Measurements from ENCODE around the gene ANGPTL2. TPM values are rescaled to one million over a fixed set of nuclear protein-coding genes. Genes with fewer than 3 reads are reported as not detected.

Gene ANGPTL2
- total and polyA plus RNA-seq, 2 of the 4 experiments (the other 2 are of a cell fraction): 9.5 to 25.1 TPM

- ATAC-seq (ENCODE audit: low read depth) (no peak), DNase-seq (no peak)
- dilution Hi-C loops (cut with HindIII; ENCODE audit: low sequenced_read_pairs, unreplicated experiment) (no loop called here), intact Hi-C loops (cut with micrococcal nuclease) (no loop called here), in situ Hi-C loops (cut with MboI; ENCODE audit: low sequenced_read_pairs) (no loop called here)
- Histone ChIP-seq H4K5ac (ENCODE audit: low read depth, low read length) (no peak overlapping the region), H3K14ac (replicated peaks; ENCODE audit: low read depth, low read length) (no peak overlapping the region), H2AK9ac (replicated peaks; ENCODE audit: low read depth, low read length, poor library complexity) (no peak overlapping the region), H3K4me3 (ENCODE audit: insufficient read depth, low read depth, low read length) (no peak overlapping the region), H4K91ac (ENCODE audit: insufficient read depth, low read depth, low read length) (no peak overlapping the region), H3K9me1 (ENCODE audit: insufficient read depth, low read length) (peaks cover 12% of the 10 kb centered on the region), H3K36me3 (ENCODE audit: control insufficient read depth, insufficient read depth, low read length) (peaks cover 75% of the 10 kb centered on the region), H2AFZ (replicated peaks; ENCODE audit: low read length, poor library complexity) (no peak overlapping the region), H3K4me2 (ENCODE audit: low read depth, low read length) (no peak overlapping the region), H4K8ac (ENCODE audit: low read depth in 2 of 2, low read length in 2 of 2) (no peak overlapping the region), H3K9me3 (ENCODE audit: control insufficient read depth, insufficient read depth, low read length) (no peaks in the 10 kb centered on the region), H3K23ac (ENCODE audit: low read depth, low read length) (no peak overlapping the region), H3K4ac (ENCODE audit: low read depth, low read length) (no peak overlapping the region), H3K27me3 (ENCODE audit: control insufficient read depth, insufficient read depth, low read length) (no peaks in the 10 kb centered on the region), H3K9ac (ENCODE audit: low read depth, low read length) (no peak overlapping the region), H3K79me1 (ENCODE audit: low read depth in 1 of 2, low read length in 2 of 2) (peaks cover 6 to 31% of the 10 kb centered on the region in 2 experiments; a peak in 2 of 4 replicates), H2BK5ac (ENCODE audit: low read depth, low read length, poor library complexity, severe bottlenecking) (no peak overlapping the region), H3K4me1 (ENCODE audit: control insufficient read depth, insufficient read depth, low read length) (peaks cover 17% of the 10 kb centered on the region), H3K27ac (ENCODE audit: insufficient read depth, low read length) (no peak overlapping the region), H3K56ac (ENCODE audit: extremely low read depth, insufficient read depth, low read length) (no peak overlapping the region), H2AK5ac (ENCODE audit: low read depth, low read length) (no peak overlapping the region), H2BK20ac (ENCODE audit: low read depth, low read length) (no peak overlapping the region), H2BK15ac (ENCODE audit: low read depth, low read length) (no peak overlapping the region), H2BK120ac (ENCODE audit: low read depth, low read length) (no peak overlapping the region), H4K20me1 (ENCODE audit: insufficient read depth, low read length) (peaks cover 48% of the 10 kb centered on the region), H3K18ac (ENCODE audit: low read depth, low read length) (no peak overlapping the region)
- CTCF ChIA-PET: interaction anchor here (1.1 kb wide), 1 partner anchor 12 kb away, joined by 3 read pairs; no protein-coding TSS in a partner anchor
- TF ChIP-seq NFE2L2 (IDR thresholded peaks at IDR 0.05; ENCODE audit: low read depth, low read length) (no peak), ELK1 (IDR thresholded peaks at IDR 0.05; ENCODE audit: borderline replicate concordance, low read depth, low read length) (no peak), MAFK (IDR thresholded peaks at IDR 0.05; ENCODE audit: low read depth, low read length) (no peak), BHLHE40 (IDR thresholded peaks at IDR 0.05; ENCODE audit: low read depth, low read length) (no peak), CTCF (conservative IDR thresholded peaks at IDR 0.05; ENCODE audit: low read depth, low read length) (no peak), RAD21 (IDR thresholded peaks at IDR 0.05; ENCODE audit: low read length) (no peak), RCOR1 (IDR thresholded peaks at IDR 0.05; ENCODE audit: insufficient replicate concordance, low read length) (no peak), POLR2A (IDR thresholded peaks at IDR 0.05; ENCODE audit: low read depth, low read length) (no peak), USF2 (IDR thresholded peaks at IDR 0.05; ENCODE audit: low read depth, low read length) (no peak), MAZ (IDR thresholded peaks at IDR 0.05; ENCODE audit: borderline replicate concordance, low read depth, low read length) (no peak), MXI1 (IDR thresholded peaks at IDR 0.05; ENCODE audit: borderline replicate concordance, low read depth, low read length) (no peak), SMC3 (IDR thresholded peaks at IDR 0.05; ENCODE audit: low read depth, low read length) (no peak), FOS (IDR thresholded peaks at IDR 0.05; ENCODE audit: low read depth, low read length) (no peak)
- BruUV-seq (replicated peaks): no TSS peak
- POLR2A ChIA-PET (ENCODE audit: unreplicated experiment): no interaction called here
- no CpG with 5 or more reads among the region's 11 CpGs for WGBS, 2 experiments (ENCODE audit: extremely low coverage in 2 of 2, insufficient read length in 1 of 2)
Measured at GRCh38 chr9:127107171-127107928, 15.1 kb downstream of the ANGPTL2 start.
